ENCODE data around the gene RGPD3. TPM values are rescaled to one million over a fixed set of nuclear protein-coding genes. Genes with fewer than 3 reads are reported as not detected.
"Not testable (repeated sequence)": the region's sequence is repeated elsewhere in the genome, so short reads cannot be mapped to it uniquely, and the experiment has no call there.

Gene RGPD3
- 0.03 TPM in 2 replicates for total RNA-seq (2014; rRNA removed; shearing (Covaris generic))
- 0.09 and 0.26 TPM in 2 replicates for polyA plus RNA-seq (2015; cell fraction: cytosol; rRNA removed)
- polyA plus RNA-seq (2015; cell fraction: nucleus; rRNA removed), result 0.74 and 1.0 TPM in 2 replicates

- DNase-seq (ENCODE audit: low read depth), result not testable (repeated sequence)
Observed at GRCh38 chr2:106468107-106468506, at the start of gene RGPD3. RGPD3 (minus strand) TSS chr2:106468413; CDS start chr2:106468288, 125 bp downstream.

- no peak for DNase-seq (ENCODE audit: low read depth)
Observed at GRCh38 chr2:106517329-106517728, 49.1 kb upstream of the RGPD3 start.

- DNase-seq (ENCODE audit: low read depth), result no peak
Observed at GRCh38 chr2:106516864-106517263, 48.7 kb upstream of the RGPD3 start.

- no peak for DNase-seq (ENCODE audit: low read depth)
Observed at GRCh38 chr2:106516436-106516835, 48.2 kb upstream of the RGPD3 start.

- DNase-seq (ENCODE audit: low read depth), result peak; percentile 29
Observed at GRCh38 chr2:106514827-106515226, 46.6 kb upstream of the RGPD3 start.

- DNase-seq (ENCODE audit: low read depth), result not testable (repeated sequence)
Observed at GRCh38 chr2:106513391-106513790, 45.2 kb upstream of the RGPD3 start.

- DNase-seq (ENCODE audit: low read depth), result not testable (repeated sequence)
Observed at GRCh38 chr2:106511934-106512333, 43.7 kb upstream of the RGPD3 start.

GRCh38 chr2:106511476-106511901 lies 43.3 kb upstream of the RGPD3 start:
- peak; percentile 72 for DNase-seq (ENCODE audit: low read depth)

GRCh38 chr2:106510791-106511190 lies 42.6 kb upstream of the RGPD3 start:
- not testable (repeated sequence) for DNase-seq (ENCODE audit: low read depth)

- DNase-seq (ENCODE audit: low read depth), result not testable (repeated sequence)
Observed at GRCh38 chr2:106509374-106509770, 41.2 kb upstream of the RGPD3 start.

GRCh38 chr2:106508660-106509373 lies 40.6 kb upstream of the RGPD3 start:
- not testable (repeated sequence) for DNase-seq (ENCODE audit: low read depth)

- not testable (repeated sequence) for DNase-seq (ENCODE audit: low read depth)
Observed at GRCh38 chr2:106506002-106506687, 37.9 kb upstream of the RGPD3 start.

- not testable (repeated sequence) for DNase-seq (ENCODE audit: low read depth)
Observed at GRCh38 chr2:106504787-106505186, 36.6 kb upstream of the RGPD3 start.

GRCh38 chr2:106504192-106504591 lies 36.0 kb upstream of the RGPD3 start:
- DNase-seq (ENCODE audit: low read depth), result not testable (repeated sequence)

- DNase-seq (ENCODE audit: low read depth), result not testable (repeated sequence)
Observed at GRCh38 chr2:106502351-106502750, 34.1 kb upstream of the RGPD3 start.

GRCh38 chr2:106500350-106500749 lies 32.1 kb upstream of the RGPD3 start:
- not testable (repeated sequence) for DNase-seq (ENCODE audit: low read depth)

- not testable (repeated sequence) for DNase-seq (ENCODE audit: low read depth)
Observed at GRCh38 chr2:106498549-106498948, 30.3 kb upstream of the RGPD3 start.

- DNase-seq (ENCODE audit: low read depth), result not testable (repeated sequence)
Observed at GRCh38 chr2:106492913-106493312, 24.7 kb upstream of the RGPD3 start.

GRCh38 chr2:106492399-106492798 lies 24.2 kb upstream of the RGPD3 start:
- not testable (repeated sequence) for DNase-seq (ENCODE audit: low read depth)

- not testable (repeated sequence) for DNase-seq (ENCODE audit: low read depth)
Observed at GRCh38 chr2:106489701-106490100, 21.5 kb upstream of the RGPD3 start.

- not testable (repeated sequence) for DNase-seq (ENCODE audit: low read depth)
Observed at GRCh38 chr2:106487386-106488191, 19.4 kb upstream of the RGPD3 start.
